Muscle layer of duodenum (tissue), 2 donors: Measurements from ENCODE around the gene H6PD.

ENCODE experiments used
- H3K27ac ChIP-seq: one replicate; pipeline ENCODE4 v1.7.0; 2013; ENCODE audit warnings: mild to moderate bottlenecking, low read length
- H3K27me3 ChIP-seq: one replicate; pipeline ENCODE4 v1.7.0; 2013; ENCODE audit warnings: low read depth, mild to moderate bottlenecking, control low read depth, low read length
- H3K36me3 ChIP-seq, 2 donors: one replicate each; pipeline ENCODE4 v1.7.0; 2013; ENCODE audit warnings: low read length in 2 of 2, control low read depth in 1 of 2, mild to moderate bottlenecking in 1 of 2; ENCODE audit not compliant: insufficient read depth in 2 of 2, control insufficient read depth in 1 of 2
- H3K4me1 ChIP-seq, 2 donors: one replicate each; pipeline ENCODE4 v1.7.0; 2013; ENCODE audit warnings: low read length in 2 of 2, mild to moderate bottlenecking in 2 of 2, control low read depth in 1 of 2, moderate library complexity in 1 of 2; ENCODE audit not compliant: insufficient read depth in 2 of 2, control insufficient read depth in 1 of 2
- H3K4me3 ChIP-seq, 2 donors: one replicate each; pipeline ENCODE4 v1.7.0; 2013; ENCODE audit warnings: low read length in 2 of 2, low read depth in 1 of 2, mild to moderate bottlenecking in 1 of 2
- H3K9me3 ChIP-seq, 2 donors: one replicate each; pipeline ENCODE4 v1.7.0; 2013; ENCODE audit warnings: low read length in 2 of 2, control low read depth in 1 of 2, mild to moderate bottlenecking in 1 of 2; ENCODE audit not compliant: control insufficient read depth in 1 of 2
- donor health status: healthy.

Gene H6PD, protein sequence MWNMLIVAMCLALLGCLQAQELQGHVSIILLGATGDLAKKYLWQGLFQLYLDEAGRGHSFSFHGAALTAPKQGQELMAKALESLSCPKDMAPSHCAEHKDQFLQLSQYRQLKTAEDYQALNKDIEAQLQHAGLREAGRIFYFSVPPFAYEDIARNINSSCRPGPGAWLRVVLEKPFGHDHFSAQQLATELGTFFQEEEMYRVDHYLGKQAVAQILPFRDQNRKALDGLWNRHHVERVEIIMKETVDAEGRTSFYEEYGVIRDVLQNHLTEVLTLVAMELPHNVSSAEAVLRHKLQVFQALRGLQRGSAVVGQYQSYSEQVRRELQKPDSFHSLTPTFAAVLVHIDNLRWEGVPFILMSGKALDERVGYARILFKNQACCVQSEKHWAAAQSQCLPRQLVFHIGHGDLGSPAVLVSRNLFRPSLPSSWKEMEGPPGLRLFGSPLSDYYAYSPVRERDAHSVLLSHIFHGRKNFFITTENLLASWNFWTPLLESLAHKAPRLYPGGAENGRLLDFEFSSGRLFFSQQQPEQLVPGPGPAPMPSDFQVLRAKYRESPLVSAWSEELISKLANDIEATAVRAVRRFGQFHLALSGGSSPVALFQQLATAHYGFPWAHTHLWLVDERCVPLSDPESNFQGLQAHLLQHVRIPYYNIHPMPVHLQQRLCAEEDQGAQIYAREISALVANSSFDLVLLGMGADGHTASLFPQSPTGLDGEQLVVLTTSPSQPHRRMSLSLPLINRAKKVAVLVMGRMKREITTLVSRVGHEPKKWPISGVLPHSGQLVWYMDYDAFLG

DNA sequence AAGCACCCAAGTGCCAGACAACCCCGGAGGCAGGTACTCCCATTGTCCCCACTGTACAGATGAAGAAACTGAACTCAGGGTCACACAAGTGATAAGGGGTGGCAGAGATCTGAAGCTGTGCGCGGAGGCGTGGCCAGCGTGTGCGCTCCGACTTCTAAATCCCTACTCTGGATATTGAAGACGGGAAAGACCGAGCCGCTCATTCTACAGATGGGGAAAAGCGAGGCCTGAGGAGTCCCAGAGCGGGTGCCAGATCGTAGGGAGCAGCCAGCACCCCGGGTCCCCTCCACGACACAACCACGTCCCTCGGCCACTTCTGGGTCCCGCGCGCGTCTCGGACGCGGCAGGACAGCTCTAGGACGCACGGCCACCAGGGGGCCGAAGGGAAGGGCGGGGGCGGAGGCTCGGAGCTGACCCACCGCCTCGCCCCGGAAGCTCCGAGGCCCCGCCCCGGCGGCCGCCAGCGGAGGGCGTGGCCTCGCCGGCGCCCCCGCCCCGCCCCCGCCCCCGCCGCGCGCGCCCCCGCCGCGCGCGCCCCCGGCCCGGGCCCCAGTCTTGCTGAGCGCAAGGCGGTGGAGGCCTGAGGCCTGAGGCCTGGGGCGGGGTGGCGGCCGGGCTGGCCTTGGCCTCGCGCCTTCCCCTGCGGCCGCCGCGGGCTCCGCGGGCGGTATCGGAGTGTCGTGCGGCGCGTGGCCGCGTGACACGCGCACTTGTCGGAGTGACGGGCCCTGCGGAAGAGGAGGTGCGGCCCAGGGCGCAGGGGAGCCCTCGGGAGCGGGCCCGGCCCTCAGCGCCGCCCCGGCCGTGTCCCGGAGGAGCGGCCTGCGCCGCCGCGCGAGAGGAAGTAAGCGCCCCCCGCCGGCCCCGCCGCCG, at the start of gene H6PD:
TSS of gene H6PD (plus strand) at position 552 of the 873 bp plus-strand sequence. CDS start 10,161 bp downstream, outside the sequence.
- Histone ChIP-seq H3K4me1 (peaks cover 14 to 31% of the 10 kb centered on the region in 2 donors), H3K4me3 (peak within 1 kb of the TSS; percentile 65 to 73), H3K9me3 (no peaks in the 10 kb centered on the region), H3K27ac (peak within 1 kb of the TSS; percentile 93), H3K36me3 (no peaks in the 10 kb centered on the region), H3K27me3 (no peaks in the 10 kb centered on the region)

GRCh38 chr1:9186082-9186859, 48.3 kb upstream of the H6PD start:
- Histone ChIP-seq H3K4me3 (no peak overlapping the region), H3K27me3 (no peaks in the 10 kb centered on the region), H3K9me3 (no peaks in the 10 kb centered on the region), H3K4me1 (peaks cover 3 to 13% of the 10 kb centered on the region in 2 donors), H3K27ac (no peak overlapping the region), H3K36me3 (no peaks in the 10 kb centered on the region)

GRCh38 chr1:9187004-9187403, 47.6 kb upstream of the H6PD start:
- H3K9me3 ChIP-seq: no peaks in the 10 kb centered on the region
- H3K27ac ChIP-seq: no peak overlapping the region
- no peak overlapping the region for H3K4me3 ChIP-seq
- peaks cover 3 to 10% of the 10 kb centered on the region in 2 donors for H3K4me1 ChIP-seq
- H3K27me3 ChIP-seq: no peaks in the 10 kb centered on the region
- H3K36me3 ChIP-seq: no peaks in the 10 kb centered on the region

GRCh38 chr1:9190234-9190633, 44.3 kb upstream of the H6PD start:
- Histone ChIP-seq H3K27ac (no peak overlapping the region), H3K36me3 (no peaks in the 10 kb centered on the region), H3K4me3 (no peak overlapping the region), H3K27me3 (no peaks in the 10 kb centered on the region), H3K4me1 (no peaks in the 10 kb centered on the region), H3K9me3 (no peaks in the 10 kb centered on the region)

DNA sequence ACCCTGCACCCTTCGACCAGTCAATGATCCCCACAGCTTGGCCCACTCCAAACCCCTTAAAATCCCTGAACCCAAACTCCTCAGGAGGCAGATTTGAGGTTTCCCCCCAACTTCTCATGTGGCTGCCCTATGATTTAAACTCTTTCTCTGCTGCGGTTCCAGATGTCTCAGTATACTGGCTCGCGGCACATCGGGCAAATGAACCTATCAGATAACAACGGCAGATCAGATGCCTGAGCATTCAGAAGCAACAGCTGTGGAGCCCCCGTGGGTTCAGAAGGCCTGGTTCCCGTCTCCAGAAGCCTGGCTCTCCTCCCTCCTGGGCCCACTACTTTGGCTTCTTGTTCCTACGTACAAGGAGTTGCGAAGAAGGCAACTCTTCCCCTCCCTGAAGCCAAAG, 43.3 kb upstream of the H6PD start:
- Histone ChIP-seq H3K36me3 (no peaks in the 10 kb centered on the region), H3K9me3 (no peaks in the 10 kb centered on the region), H3K4me3 (no peak overlapping the region), H3K27ac (no peak overlapping the region), H3K4me1 (peaks cover 0 to 4% of the 10 kb centered on the region in 2 donors), H3K27me3 (no peaks in the 10 kb centered on the region)

GRCh38 chr1:9192578-9193232, 41.9 kb upstream of the H6PD start:
- Histone ChIP-seq H3K27me3 (peaks cover 3% of the 10 kb centered on the region), H3K4me3 (no peak overlapping the region), H3K27ac (no peak overlapping the region), H3K36me3 (no peaks in the 10 kb centered on the region), H3K9me3 (no peaks in the 10 kb centered on the region), H3K4me1 (peaks cover 0 to 13% of the 10 kb centered on the region in 2 donors)

- Histone ChIP-seq H3K9me3 (no peaks in the 10 kb centered on the region), H3K27ac (no peak overlapping the region), H3K4me3 (no peak overlapping the region), H3K36me3 (no peaks in the 10 kb centered on the region), H3K4me1 (peaks cover 0 to 18% of the 10 kb centered on the region in 2 donors), H3K27me3 (peaks cover 8% of the 10 kb centered on the region)
Observed at GRCh38 chr1:9193233-9193625, 41.3 kb upstream of the H6PD start.

DNA sequence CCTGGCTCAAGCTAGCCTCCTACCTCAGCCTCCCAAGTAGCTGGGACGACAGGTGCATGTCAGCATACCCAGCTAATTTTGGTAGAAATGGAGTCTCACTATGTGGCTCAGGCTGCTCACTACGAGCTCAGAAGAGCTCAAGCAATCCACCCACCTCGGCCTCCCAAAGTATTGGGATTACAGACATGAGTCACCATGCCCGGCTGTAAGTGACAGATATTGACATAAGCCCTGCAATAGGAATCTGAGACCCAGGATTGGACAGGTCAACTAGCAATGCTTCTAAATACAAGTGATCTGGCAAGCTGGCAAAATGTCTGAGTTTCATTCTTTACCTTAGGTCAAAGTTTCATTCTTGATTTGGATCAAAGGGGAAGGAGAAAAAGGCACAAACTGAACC, 40.5 kb upstream of the H6PD start:
- Histone ChIP-seq H3K4me3 (no peak overlapping the region), H3K36me3 (no peaks in the 10 kb centered on the region), H3K9me3 (no peaks in the 10 kb centered on the region), H3K4me1 (peaks cover 0 to 22% of the 10 kb centered on the region in 2 donors), H3K27me3 (peaks cover 13% of the 10 kb centered on the region), H3K27ac (no peak overlapping the region)

DNA sequence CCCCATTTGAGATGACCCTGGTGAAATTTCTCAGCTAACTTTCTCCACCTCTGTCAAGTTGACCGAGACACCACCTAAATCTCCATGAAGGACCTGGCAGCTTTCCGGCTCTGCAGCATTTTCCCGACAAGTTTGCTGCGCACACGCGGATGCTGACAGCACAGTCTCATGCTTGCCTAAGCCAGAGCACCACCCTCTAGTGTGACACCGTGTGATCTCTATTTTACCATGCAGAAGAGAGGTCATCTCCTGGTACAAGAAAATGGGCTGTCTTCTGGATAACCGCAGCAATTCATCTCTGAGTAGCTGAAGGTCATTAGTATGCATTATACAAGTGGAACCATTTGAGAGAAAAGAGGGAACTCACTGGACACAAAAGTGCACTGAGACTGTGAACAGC, 38.9 kb upstream of the H6PD start:
- Histone ChIP-seq H3K36me3 (no peaks in the 10 kb centered on the region), H3K9me3 (no peaks in the 10 kb centered on the region), H3K27me3 (peaks cover 29% of the 10 kb centered on the region), H3K4me3 (no peak overlapping the region), H3K27ac (no peak overlapping the region), H3K4me1 (peaks cover 0 to 22% of the 10 kb centered on the region in 2 donors)
